ENCODE measurements around the gene ZNF784.
A peak's percentile ranks its signal among the peaks of the same experiment; 100 is the strongest.

ZNF784 gene

GRCh38 chr19:55603581-55604292 lies 20.6 kb downstream of the ZNF784 start:
- DNase-seq (ENCODE audit: low read depth in 2 of 2): no peak
- H3K4me3 ChIP-seq (replicated peaks in 1 of 2; ENCODE audit: low read depth in 2 of 2, low read length in 2 of 2): no peak overlapping the region
- TF ChIP-seq CTCF (IDR thresholded peaks at IDR 0.05; ENCODE audit: low read depth, low read length): no peak

- no peak for DNase-seq (ENCODE audit: low read depth in 2 of 2)
- H3K4me3 ChIP-seq (replicated peaks in 1 of 2; ENCODE audit: low read depth in 2 of 2, low read length in 2 of 2): no peak overlapping the region
- TF ChIP-seq CTCF (IDR thresholded peaks at IDR 0.05; ENCODE audit: low read depth, low read length): no peak
Observed at GRCh38 chr19:55603115-55603514, 21.3 kb downstream of the ZNF784 start.

- DNase-seq (ENCODE audit: low read depth in 2 of 2): no peak
- no peak for TF ChIP-seq CTCF (IDR thresholded peaks at IDR 0.05; ENCODE audit: low read depth, low read length)
- no peak overlapping the region for H3K4me3 ChIP-seq (replicated peaks in 1 of 2; ENCODE audit: low read depth in 2 of 2, low read length in 2 of 2)
Observed at GRCh38 chr19:55602104-55603001, 22.0 kb downstream of the ZNF784 start.

GRCh38 chr19:55601084-55601483 lies 23.3 kb downstream of the ZNF784 start:
- DNase-seq (ENCODE audit: low read depth in 2 of 2): no peak
- no peak for TF ChIP-seq CTCF (IDR thresholded peaks at IDR 0.05; ENCODE audit: low read depth, low read length)
- H3K4me3 ChIP-seq (replicated peaks in 1 of 2; ENCODE audit: low read depth in 2 of 2, low read length in 2 of 2): peak overlapping the region; percentile 60 to 83

- DNase-seq (ENCODE audit: low read depth in 2 of 2): no peak
- peak overlapping the region; percentile 60 to 83 for H3K4me3 ChIP-seq (replicated peaks in 1 of 2; ENCODE audit: low read depth in 2 of 2, low read length in 2 of 2)
- TF ChIP-seq CTCF (IDR thresholded peaks at IDR 0.05; ENCODE audit: low read depth, low read length): no peak
Observed at GRCh38 chr19:55600662-55601028, 23.7 kb downstream of the ZNF784 start.

GRCh38 chr19:55599842-55600661 lies 24.3 kb downstream of the ZNF784 start, which contains the start of gene ZNF524:
Gene ZNF524, plus strand, starts transcription at chr19:55600288. Its CDS starts 1,825 bp downstream, at chr19:55602113.
- peak; percentile 89 to 93 for DNase-seq (ENCODE audit: low read depth in 2 of 2)
- no peak for TF ChIP-seq CTCF (IDR thresholded peaks at IDR 0.05; ENCODE audit: low read depth, low read length)
- peak within 1 kb of the TSS; percentile 68 to 83 for H3K4me3 ChIP-seq (replicated peaks in 1 of 2; ENCODE audit: low read depth in 2 of 2, low read length in 2 of 2)
